ENCODE data around the gene SOCS7. TPM values are rescaled to one million over a fixed set of nuclear protein-coding genes. Genes with fewer than 3 reads are reported as not detected.

SOCS7 gene
- polyA plus RNA-seq, 1 experiment: 5.8 TPM

DNA sequence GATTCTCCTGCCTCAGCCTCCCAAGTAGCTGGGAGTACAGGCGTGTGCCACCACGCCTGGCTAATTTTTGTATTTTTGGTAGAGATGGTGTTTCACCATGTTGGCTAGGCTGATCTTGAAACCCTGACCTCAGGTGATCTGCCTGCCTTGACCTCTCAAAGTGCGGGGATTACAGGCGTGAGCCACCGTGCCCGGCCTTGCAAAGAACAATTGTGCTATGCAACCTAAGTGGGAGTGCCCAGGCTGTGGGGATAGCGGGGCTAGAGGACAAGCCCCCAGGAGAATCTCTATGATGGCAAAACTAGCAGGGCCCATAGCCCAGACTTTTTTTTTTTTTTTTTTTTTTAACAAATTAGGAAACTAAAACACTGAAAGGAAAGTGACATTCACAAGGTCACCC, 5.9 kb upstream of the SOCS7 start:
- ChIA-PET POLR2A (interaction anchor here (0.6 to 0.9 kb wide), 2 partner anchors 69 to 76 kb away, joined by 3 to 5 read pairs; no protein-coding TSS in a partner anchor), CTCF (interaction anchor here (0.8 to 2.0 kb wide), 3 partner anchors 12 to 69 kb away, joined by 3 to 14 read pairs (median 4); no protein-coding TSS in a partner anchor)
- no peaks in the 10 kb centered on the region for H3K9me3 ChIP-seq (ENCODE audit: control insufficient read depth, insufficient read depth, low read length)
- no peak overlapping the region for H3K27ac ChIP-seq (ENCODE audit: low read depth, low read length)
- TF ChIP-seq, protein P1, sequence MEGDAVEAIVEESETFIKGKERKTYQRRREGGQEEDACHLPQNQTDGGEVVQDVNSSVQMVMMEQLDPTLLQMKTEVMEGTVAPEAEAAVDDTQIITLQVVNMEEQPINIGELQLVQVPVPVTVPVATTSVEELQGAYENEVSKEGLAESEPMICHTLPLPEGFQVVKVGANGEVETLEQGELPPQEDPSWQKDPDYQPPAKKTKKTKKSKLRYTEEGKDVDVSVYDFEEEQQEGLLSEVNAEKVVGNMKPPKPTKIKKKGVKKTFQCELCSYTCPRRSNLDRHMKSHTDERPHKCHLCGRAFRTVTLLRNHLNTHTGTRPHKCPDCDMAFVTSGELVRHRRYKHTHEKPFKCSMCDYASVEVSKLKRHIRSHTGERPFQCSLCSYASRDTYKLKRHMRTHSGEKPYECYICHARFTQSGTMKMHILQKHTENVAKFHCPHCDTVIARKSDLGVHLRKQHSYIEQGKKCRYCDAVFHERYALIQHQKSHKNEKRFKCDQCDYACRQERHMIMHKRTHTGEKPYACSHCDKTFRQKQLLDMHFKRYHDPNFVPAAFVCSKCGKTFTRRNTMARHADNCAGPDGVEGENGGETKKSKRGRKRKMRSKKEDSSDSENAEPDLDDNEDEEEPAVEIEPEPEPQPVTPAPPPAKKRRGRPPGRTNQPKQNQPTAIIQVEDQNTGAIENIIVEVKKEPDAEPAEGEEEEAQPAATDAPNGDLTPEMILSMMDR (IDR thresholded peaks at IDR 0.05; ENCODE audit: low read depth, low read length): no peak
- peaks cover 21% of the 10 kb centered on the region for H3K27me3 ChIP-seq (ENCODE audit: control insufficient read depth, insufficient read depth, low read length)
- no peak for DNase-seq (ENCODE audit: low read depth, low spot score)
- no peak overlapping the region for H3K4me3 ChIP-seq (ENCODE audit: low read depth, low read length)

DNA sequence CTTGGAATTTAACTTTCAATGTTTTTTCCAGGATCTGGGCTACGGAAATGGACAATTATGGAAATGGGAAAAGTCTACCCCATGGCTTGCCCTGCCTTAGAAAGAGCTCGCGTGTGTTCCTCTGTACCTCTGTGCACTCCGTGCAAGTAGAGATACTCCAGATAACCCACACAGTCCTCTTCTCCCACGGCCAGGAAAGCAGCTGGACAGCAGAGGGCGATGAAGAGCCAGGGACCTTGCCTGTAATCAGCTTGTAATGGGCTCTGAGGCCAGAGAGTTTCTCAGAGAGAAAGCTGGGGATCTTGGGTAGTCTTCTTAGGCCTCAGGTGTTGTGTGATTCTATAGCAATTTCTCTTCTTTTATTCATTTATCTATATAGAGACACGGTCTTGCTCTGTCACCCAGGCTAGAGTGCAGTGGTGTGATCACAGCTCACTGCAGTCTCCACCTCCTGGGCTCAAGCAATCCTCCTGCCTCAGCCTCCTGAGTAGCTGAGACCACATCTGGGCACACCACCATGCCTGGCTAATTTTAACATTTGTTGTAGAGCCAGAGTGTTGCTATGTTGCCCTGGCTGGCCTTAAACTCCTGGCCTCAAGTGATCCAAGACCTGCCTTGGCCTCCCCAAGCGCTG, 2.4 kb upstream of the SOCS7 start:
- no peaks in the 10 kb centered on the region; the same call in 1 of the 2 replicates for H3K9me3 ChIP-seq (ENCODE audit: control insufficient read depth, insufficient read depth, low read length)
- TF ChIP-seq, protein P1 (IDR thresholded peaks at IDR 0.05; ENCODE audit: low read depth, low read length): peak; percentile 99
- peak; percentile 55 for DNase-seq (ENCODE audit: low read depth, low spot score)
- peaks cover under 1% of the 10 kb centered on the region for H3K27me3 ChIP-seq (ENCODE audit: control insufficient read depth, insufficient read depth, low read length)
- POLR2A ChIA-PET: interaction anchor here (1.0 kb wide), 1 partner anchor 65 kb away, joined by 12 read pairs; no protein-coding TSS in a partner anchor
- CTCF ChIA-PET: interaction anchor here (0.5 to 3.9 kb wide), 41 partner anchors 10 to 739 kb away, joined by 3 to 179 read pairs (median 5); no protein-coding TSS in a partner anchor
- H3K4me3 ChIP-seq (ENCODE audit: low read depth, low read length): no peak overlapping the region
- no peak overlapping the region for H3K27ac ChIP-seq (ENCODE audit: low read depth, low read length)

DNA sequence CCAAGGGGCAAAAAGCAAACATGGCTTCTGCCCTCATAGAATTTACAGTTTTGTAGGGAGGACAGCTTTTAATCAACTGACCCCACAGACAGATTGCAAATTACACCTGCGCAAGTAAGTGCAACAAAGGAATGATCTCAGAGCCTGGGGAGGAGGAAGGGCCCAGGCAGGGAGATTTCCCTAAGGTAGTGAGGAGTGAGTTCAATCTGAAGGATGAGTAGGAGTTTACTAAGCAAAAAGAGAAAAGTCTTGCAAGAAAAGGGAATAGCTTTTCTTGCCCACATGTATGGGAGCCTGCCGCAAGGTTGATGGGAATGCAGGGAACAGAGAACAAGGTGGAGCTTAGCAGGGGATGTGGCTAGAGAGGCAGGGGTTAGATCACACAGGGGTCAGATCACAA, 1.6 kb upstream of the SOCS7 start:
- TF ChIP-seq, protein P1 (IDR thresholded peaks at IDR 0.05; ENCODE audit: low read depth, low read length): no peak
- POLR2A ChIA-PET: no interaction called here
- no peaks in the 10 kb centered on the region for H3K27me3 ChIP-seq (ENCODE audit: control insufficient read depth, insufficient read depth, low read length)
- no peak overlapping the region for H3K27ac ChIP-seq (ENCODE audit: low read depth, low read length)
- CTCF ChIA-PET: interaction anchor here (1.2 to 3.9 kb wide), 21 partner anchors 10 to 317 kb away, joined by 3 to 179 read pairs (median 10); no protein-coding TSS in a partner anchor
- DNase-seq (ENCODE audit: low read depth, low spot score): no peak
- no peaks in the 10 kb centered on the region; the same call in 1 of the 2 replicates for H3K9me3 ChIP-seq (ENCODE audit: control insufficient read depth, insufficient read depth, low read length)
- H3K4me3 ChIP-seq (ENCODE audit: low read depth, low read length): no peak overlapping the region

DNA sequence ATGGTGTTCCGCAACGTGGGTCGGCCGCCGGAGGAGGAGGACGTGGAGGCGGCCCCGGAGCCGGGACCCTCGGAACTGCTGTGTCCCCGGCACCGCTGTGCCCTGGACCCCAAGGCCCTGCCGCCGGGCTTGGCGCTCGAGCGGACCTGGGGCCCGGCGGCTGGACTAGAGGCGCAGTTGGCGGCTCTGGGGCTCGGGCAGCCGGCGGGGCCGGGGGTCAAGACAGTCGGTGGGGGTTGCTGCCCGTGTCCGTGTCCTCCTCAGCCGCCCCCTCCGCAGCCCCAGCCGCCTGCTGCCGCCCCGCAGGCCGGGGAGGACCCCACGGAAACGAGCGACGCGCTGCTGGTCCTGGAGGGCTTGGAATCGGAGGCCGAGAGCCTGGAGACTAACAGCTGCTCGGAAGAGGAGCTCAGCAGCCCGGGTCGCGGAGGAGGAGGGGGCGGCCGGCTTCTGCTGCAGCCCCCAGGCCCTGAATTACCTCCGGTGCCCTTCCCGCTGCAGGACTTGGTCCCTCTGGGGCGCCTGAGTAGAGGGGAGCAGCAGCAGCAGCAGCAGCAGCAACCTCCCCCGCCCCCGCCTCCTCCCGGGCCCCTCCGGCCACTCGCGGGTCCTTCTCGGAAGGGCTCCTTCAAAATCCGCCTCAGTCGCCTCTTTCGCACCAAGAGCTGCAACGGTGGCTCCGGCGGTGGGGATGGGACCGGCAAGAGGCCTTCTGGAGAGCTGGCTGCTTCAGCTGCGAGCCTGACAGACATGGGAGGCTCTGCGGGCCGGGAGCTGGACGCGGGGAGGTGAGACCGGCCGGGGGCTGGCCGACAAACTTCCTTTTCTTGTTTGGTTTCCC, 821 bp downstream of the SOCS7 start:
- H3K9me3 ChIP-seq (ENCODE audit: control insufficient read depth, insufficient read depth, low read length): no peaks in the 10 kb centered on the region; the same call in 1 of the 2 replicates
- no peaks in the 10 kb centered on the region for H3K27me3 ChIP-seq (ENCODE audit: control insufficient read depth, insufficient read depth, low read length)
- no peak for DNase-seq (ENCODE audit: low read depth, low spot score)
- no peak overlapping the region for H3K27ac ChIP-seq (ENCODE audit: low read depth, low read length)
- POLR2A ChIA-PET: interaction anchor here (1.2 kb wide), 1 partner anchor 62 kb away, joined by 5 read pairs; no protein-coding TSS in a partner anchor
- CTCF ChIA-PET: interaction anchor here (0.6 to 5.8 kb wide), 2 partner anchors 59 to 63 kb away, joined by 3 to 40 read pairs; no protein-coding TSS in a partner anchor
- TF ChIP-seq, protein P1 (IDR thresholded peaks at IDR 0.05; ENCODE audit: low read depth, low read length): no peak
- peak overlapping the region; percentile 71 for H3K4me3 ChIP-seq (ENCODE audit: low read depth, low read length)

Measured in AG04450 (cell line).